ENCODE data around the gene IL18. TPM values are rescaled to one million over a fixed set of nuclear protein-coding genes. Genes with fewer than 3 reads are reported as not detected.

IL18 gene
- total RNA-seq, 1 donor from 2014 or later = not detected

- Mint-ChIP-seq H3K9me3 (ENCODE audit: unreplicated experiment) (peaks cover 3% of the 10 kb centered on the region), H3K36me3 (ENCODE audit: unreplicated experiment) (no peaks in the 10 kb centered on the region), H3K27me3 (ENCODE audit: unreplicated experiment) (no peaks in the 10 kb centered on the region), H3K4me3 (ENCODE audit: unreplicated experiment) (no peak overlapping the region), H3K4me1 (ENCODE audit: low read depth, unreplicated experiment) (no peaks in the 10 kb centered on the region), H3K27ac (ENCODE audit: unreplicated experiment) (no peak overlapping the region)
- DNase-seq = no peak
- TF ChIP-seq CTCF (IDR thresholded peaks at IDR 0.05; ENCODE audit: partially characterized antibody, unreplicated experiment) = no peak
Observed at GRCh38 chr11:112178428-112178827, 14.5 kb upstream of the IL18 start.

DNA sequence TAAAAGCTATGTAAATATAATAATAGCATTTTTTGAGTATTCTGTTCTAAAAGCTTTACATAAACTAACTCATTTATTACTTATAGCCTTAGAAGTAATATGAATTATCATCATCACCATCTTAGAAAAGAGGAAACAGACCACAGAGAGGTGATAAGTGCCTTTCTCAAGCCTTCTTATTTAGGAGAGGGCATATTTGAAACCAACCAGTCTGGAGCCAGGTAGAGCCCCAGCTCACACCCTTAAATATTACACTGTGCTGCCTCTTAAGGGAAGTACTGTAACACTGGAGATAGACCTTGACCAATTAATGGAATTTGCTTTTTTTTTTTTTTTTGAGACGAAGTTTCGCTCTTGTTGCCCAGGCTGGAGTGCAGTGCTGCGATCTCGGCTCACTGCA, 13.7 kb upstream of the IL18 start:
- Mint-ChIP-seq H3K4me1 (ENCODE audit: low read depth, unreplicated experiment) (no peaks in the 10 kb centered on the region), H3K27me3 (ENCODE audit: unreplicated experiment) (no peaks in the 10 kb centered on the region), H3K36me3 (ENCODE audit: unreplicated experiment) (no peaks in the 10 kb centered on the region), H3K27ac (ENCODE audit: unreplicated experiment) (no peak overlapping the region), H3K4me3 (ENCODE audit: unreplicated experiment) (no peak overlapping the region), H3K9me3 (ENCODE audit: unreplicated experiment) (peaks cover 3% of the 10 kb centered on the region)
- DNase-seq = no peak
- no peak for TF ChIP-seq CTCF (IDR thresholded peaks at IDR 0.05; ENCODE audit: partially characterized antibody, unreplicated experiment)

DNA sequence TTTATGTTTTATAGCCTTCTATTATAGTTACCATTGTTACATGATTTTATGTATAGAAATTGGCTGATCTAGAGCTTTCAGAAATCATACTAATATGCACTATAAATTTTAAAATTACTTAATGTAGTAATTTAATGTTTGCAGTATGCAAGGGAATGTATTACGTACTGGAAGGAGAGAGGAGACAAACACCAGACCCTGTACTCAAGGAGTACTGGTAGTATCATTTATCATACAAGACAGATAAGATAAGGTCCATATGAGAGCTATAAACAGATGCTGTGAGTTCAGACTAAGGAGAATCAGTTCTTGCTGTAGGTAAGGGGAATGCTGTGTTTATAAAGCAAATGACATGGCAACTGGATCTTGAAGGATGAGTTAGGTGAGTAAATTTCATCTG, 12.2 kb upstream of the IL18 start:
- no peaks in the 10 kb centered on the region for H3K27me3 Mint-ChIP-seq (ENCODE audit: unreplicated experiment)
- DNase-seq = no peak
- no peak for TF ChIP-seq CTCF (IDR thresholded peaks at IDR 0.05; ENCODE audit: partially characterized antibody, unreplicated experiment)
- H3K36me3 Mint-ChIP-seq (ENCODE audit: unreplicated experiment) = no peaks in the 10 kb centered on the region
- no peak overlapping the region for H3K27ac Mint-ChIP-seq (ENCODE audit: unreplicated experiment)
- H3K9me3 Mint-ChIP-seq (ENCODE audit: unreplicated experiment) = peaks cover 3% of the 10 kb centered on the region
- H3K4me1 Mint-ChIP-seq (ENCODE audit: low read depth, unreplicated experiment) = no peaks in the 10 kb centered on the region
- no peak overlapping the region for H3K4me3 Mint-ChIP-seq (ENCODE audit: unreplicated experiment)

DNA sequence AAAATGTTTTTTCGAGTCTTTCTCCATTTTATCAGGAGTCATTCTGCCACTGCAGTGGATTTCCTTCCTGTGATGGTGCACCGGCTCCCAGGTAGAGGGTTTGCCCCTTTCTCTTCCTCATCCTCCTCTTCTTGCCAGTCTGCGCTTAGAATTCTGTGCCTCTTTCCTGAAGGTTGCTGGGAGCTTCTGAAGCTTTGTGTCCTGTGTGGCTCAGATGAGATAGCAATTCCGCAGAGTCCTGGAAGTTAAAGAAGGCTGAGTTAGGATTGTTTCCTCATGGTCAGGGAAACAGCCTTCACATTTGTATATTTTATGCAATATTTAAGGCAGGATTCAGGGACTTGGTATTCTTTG, 11.7 kb upstream of the IL18 start:
- H3K36me3 Mint-ChIP-seq (ENCODE audit: unreplicated experiment) = no peaks in the 10 kb centered on the region
- H3K4me3 Mint-ChIP-seq (ENCODE audit: unreplicated experiment) = peak overlapping the region; percentile 83
- DNase-seq = no peak
- H3K9me3 Mint-ChIP-seq (ENCODE audit: unreplicated experiment) = no peaks in the 10 kb centered on the region
- no peak for TF ChIP-seq CTCF (IDR thresholded peaks at IDR 0.05; ENCODE audit: partially characterized antibody, unreplicated experiment)
- no peak overlapping the region for H3K27ac Mint-ChIP-seq (ENCODE audit: unreplicated experiment)
- H3K4me1 Mint-ChIP-seq (ENCODE audit: low read depth, unreplicated experiment) = no peaks in the 10 kb centered on the region
- no peaks in the 10 kb centered on the region for H3K27me3 Mint-ChIP-seq (ENCODE audit: unreplicated experiment)

DNA sequence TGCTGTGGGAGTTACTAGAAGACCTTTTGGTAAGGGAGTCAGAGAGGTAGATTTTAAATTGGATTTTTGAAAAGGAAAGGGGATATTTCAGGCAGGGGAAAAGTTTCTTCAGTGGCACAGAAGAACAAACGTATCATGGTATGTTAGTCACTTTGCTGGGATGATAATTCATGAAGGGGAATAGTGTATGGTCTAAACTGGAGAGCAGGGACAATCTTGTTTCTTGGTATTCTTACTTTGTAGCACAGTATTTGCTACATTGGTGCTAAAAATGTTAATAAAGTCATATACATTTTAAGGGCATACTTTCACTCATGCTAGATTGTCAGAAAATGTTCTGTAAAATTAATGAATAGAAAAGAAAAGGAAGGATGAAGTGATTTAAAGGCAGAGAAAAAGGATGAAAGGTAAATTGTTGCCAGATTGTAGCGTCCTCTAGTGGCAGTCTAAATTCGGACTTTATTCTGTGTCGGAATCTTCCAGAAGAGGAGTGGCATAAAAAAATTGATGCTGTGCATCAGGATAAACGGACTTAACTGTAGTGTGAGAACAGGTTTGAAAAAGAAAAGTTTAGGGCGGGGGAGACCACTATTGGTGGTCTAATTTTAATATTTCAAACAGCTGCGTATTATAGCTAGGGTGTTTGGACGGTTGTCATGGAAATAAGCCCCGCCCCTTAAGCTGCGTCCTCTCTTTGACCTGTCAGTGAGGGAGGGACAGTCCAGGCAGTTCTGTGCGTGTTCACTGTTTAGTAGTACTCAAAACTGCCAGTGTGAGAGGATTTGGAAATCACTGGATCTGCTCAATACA, 11.1 kb upstream of the IL18 start, which contains the start of gene BCO2:
Gene BCO2 (plus strand): TSS at position 724 of the 810 bp plus-strand sequence. CDS start 90 bp downstream, outside the sequence.
- H3K36me3 Mint-ChIP-seq (ENCODE audit: unreplicated experiment) = no peaks in the 10 kb centered on the region
- DNase-seq = peak; percentile 70
- peak; percentile 80 for TF ChIP-seq CTCF (IDR thresholded peaks at IDR 0.05; ENCODE audit: partially characterized antibody, unreplicated experiment)
- H3K27ac Mint-ChIP-seq (ENCODE audit: unreplicated experiment) = no peak within 1 kb of the TSS
- peak within 1 kb of the TSS; percentile 83 for H3K4me3 Mint-ChIP-seq (ENCODE audit: unreplicated experiment)
- no peaks in the 10 kb centered on the region for H3K4me1 Mint-ChIP-seq (ENCODE audit: low read depth, unreplicated experiment)
- no peaks in the 10 kb centered on the region for H3K27me3 Mint-ChIP-seq (ENCODE audit: unreplicated experiment)
- H3K9me3 Mint-ChIP-seq (ENCODE audit: unreplicated experiment) = no peaks in the 10 kb centered on the region
